GM20431 (cell line): ENCODE data around the gene ZC3HAV1.
"Not testable (repeated sequence)": the region's sequence is repeated elsewhere in the genome, so short reads cannot be mapped to it uniquely, and the experiment has no call there.

ENCODE experiments used
- in situ Hi-C: fragments of 300-500 bp; cut with MseI, MboI; formaldehyde crosslinking; loops from one replicate; pipeline ENCODE4 v1.15.0; 2020; ENCODE audit warnings: low sequenced_read_pairs; ENCODE audit not compliant: unreplicated experiment

Gene ZC3HAV1

DNA sequence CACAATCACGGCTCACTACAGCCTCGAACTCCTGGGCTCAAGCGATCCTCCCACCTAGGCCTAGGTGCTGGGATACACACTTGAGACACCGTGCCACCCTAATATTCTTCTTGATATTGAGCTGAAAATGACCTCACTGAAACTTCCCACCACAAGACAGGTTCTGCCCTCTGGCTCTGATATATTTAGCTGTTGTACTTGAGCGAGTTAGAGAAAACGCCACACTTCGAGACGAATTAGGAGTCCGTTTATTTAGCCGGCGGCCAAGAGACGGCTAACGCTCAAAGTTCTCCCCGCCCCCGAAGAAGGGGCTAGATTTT, 17.9 kb downstream of the ZC3HAV1 start:
- in situ Hi-C loops: no loop called here

DNA sequence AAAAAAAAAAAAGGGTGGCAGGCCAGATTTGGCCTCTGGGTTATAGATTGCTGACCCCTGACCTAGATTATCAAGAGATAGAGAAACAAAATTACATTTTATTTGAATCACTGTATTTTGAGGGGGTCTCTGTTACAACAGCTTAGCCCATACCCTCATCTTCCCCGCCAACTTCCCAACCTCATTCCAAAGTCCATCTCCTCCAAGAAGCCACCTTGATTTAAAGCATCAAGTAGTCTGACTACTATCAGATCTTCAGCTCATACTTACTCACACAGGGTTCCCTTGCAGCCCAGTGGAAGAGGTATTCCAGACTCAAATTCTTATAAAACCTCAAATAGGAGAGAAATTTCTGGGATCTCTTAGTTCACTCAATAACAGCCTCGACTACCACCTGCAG, 20.4 kb downstream of the ZC3HAV1 start:
- in situ Hi-C loops: no loop called here

DNA sequence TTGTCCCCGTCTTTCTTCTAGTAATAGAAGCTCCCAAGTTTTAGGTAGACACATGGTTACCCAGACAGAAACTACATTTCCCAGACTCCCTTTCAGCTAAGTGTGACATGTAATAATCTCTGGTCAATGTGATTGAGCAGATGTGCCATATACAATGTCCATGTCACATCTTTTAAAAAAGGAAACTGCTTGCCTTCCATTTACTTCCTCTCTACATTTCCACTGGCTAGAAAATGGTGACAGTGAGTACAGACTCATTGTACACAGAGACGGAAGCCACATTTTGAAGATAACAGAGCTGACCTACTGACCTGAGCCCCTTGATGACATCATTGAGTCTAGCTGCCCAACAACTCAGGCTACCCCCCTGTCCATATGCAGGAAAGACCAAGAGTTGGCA, 21.3 kb downstream of the ZC3HAV1 start:
- in situ Hi-C loops: no loop called here

- in situ Hi-C loops: no loop called here
Observed at GRCh38 chr7:139087212-139087611, 22.3 kb downstream of the ZC3HAV1 start.

DNA sequence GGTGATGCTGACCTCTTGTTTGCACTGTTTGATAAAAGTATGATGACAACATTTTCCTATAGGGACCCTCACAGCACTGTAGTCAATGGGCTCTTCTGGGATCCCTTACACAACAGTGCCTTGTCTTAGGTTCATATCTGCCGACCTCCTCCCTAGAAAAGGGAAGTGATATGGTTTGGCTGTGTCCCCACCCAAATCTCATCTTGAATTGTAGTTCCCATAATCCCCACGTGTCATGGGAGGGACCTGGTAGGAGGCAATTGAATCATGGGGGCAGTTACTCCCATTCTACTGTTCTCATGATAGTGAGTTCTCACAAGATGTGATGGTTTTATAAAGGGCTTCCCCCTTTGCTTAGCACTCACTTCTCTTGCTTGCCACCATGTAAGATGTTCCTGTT, 23.1 kb downstream of the ZC3HAV1 start:
- in situ Hi-C loops: no loop called here

GRCh38 chr7:139084709-139085108, 24.8 kb downstream of the ZC3HAV1 start:
- in situ Hi-C loops: no loop called here

GRCh38 chr7:139081584-139081983, 27.9 kb downstream of the ZC3HAV1 start:
- in situ Hi-C loops: no loop called here

GRCh38 chr7:139080905-139081304, 28.6 kb downstream of the ZC3HAV1 start:
- in situ Hi-C loops: no loop called here

GRCh38 chr7:139079861-139080260, 29.7 kb downstream of the ZC3HAV1 start:
- in situ Hi-C loops: no loop called here

- in situ Hi-C loops: no loop called here
Observed at GRCh38 chr7:139078911-139079310, 30.6 kb downstream of the ZC3HAV1 start.

- in situ Hi-C loops: no loop called here
Observed at GRCh38 chr7:139078399-139078798, 31.1 kb downstream of the ZC3HAV1 start.

DNA sequence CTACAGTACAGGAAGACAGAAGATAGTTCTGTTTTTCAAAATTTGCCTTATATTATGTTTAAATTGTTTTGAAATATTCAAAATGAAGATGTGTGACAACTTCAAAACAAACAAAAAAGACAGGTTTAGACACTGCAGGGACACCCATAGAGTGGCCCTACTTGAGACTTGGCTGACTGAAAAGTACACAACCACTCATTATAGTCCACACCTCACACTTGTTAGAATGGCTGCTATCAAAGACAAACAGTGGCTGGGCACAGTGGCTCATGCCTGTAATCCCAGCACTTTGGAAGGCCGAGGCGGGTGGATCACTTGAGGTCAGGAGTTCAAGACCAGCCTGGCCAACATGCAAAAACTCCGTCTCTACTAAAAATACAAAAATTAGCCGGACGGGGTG, 31.8 kb downstream of the ZC3HAV1 start:
- in situ Hi-C loops: not testable (repeated sequence)

DNA sequence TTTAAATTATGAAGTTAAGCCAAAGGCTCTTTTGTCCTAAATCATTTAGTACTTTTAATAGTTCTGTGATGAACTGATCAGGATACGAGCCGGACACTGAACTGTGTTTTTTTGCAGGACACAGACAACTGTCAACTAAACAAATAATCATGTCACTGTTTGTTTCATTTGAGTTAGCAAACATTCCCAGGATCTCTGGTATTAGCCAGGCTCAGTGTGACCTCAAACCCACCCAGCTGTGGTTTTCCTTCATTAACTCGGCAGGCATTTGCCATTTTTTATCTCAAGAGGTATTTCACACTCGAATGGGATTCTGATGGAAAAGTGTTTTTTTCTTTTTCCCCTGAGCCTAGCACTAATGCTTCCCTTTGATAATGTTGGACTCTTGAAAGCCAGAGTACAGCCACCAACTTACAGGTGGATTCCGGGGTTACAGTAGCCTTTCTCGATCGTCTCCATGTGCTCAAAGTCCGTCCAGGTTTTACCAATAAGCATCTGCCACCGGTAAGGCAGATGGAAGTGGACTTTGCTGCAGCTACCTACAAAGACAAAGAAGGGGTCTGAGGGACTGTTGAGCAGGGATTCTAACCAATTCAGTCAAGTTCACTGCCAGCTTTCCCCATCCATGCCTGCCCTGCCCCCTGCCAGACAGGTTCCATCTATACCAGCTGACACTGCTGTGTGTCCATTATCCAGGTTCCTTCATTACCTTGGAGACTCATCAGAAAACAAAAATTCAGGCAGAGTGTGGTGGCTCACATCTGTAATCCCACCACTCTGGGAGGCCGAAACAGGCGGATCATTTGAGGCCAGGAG, 33.4 kb downstream of the ZC3HAV1 start:
- in situ Hi-C loops: no loop called here

- in situ Hi-C loops: no loop called here
Observed at GRCh38 chr7:139075031-139075652, 34.4 kb downstream of the ZC3HAV1 start.

- in situ Hi-C loops: no loop called here
Observed at GRCh38 chr7:139072796-139073195, 36.7 kb downstream of the ZC3HAV1 start.

- in situ Hi-C loops: no loop called here
Observed at GRCh38 chr7:139071680-139072079, 37.8 kb downstream of the ZC3HAV1 start.

DNA sequence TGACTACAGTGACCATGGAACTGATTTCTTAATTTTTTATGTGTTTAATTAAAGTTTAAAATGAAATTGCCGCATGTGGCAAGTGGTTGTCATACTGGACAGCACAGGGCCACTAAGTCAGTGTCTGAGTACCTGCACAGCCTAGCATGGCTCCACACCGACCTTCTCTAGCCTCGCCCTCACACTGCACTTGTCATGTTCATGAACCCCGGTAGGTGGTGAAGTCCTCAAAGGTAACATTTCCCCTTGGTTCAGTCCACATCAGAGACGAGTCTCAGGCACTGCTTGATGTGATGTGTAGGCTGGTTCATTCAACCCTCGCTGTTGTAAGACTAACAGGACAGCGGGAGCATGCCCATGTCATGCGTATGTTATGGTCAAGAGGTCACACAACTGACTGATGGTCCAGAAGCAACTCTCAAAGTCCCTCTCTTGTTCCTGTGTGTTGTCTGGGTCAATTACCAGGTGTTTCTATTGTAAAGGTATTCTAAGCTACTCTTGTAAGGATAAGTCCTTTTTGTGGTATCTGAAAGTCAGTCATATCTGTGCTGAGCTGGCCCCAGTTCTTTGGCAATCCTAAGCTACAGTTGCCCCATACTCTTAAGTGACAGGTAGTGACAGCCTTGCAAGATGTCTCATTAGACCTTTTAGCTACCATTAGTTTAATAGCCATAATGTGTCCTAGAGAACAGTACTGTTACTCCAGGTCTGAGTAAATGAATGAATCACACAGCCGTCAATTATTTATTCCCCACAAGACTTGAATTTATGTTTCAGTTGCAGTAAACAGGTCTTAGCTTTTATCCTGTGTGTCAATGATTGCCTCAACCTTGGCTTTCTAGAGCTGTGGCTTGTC, 40.7 kb downstream of the ZC3HAV1 start:
- in situ Hi-C loops: no loop called here

DNA sequence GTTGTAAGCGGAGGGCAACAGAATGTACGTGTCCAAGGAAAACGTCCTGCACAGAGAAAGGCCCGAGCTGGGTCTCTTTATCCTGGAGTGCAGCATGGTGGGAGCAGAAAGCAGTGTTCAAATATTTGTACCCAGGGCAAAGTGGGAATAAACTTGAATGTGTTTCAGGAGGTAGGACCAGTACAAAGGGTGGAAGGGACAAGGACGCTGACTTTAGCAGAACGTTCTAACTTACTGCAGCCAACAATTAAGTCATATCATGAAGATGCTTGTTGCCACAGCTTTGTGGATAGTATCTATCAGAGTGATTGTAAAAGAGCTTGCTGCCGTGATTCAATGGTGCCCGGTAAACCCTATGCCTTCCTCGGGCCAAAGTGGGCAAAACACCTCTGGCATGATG, 43.2 kb downstream of the ZC3HAV1 start:
- in situ Hi-C loops: no loop called here

- in situ Hi-C loops: no loop called here
Observed at GRCh38 chr7:139065323-139065722, 44.2 kb downstream of the ZC3HAV1 start.

- in situ Hi-C loops: no loop called here
Observed at GRCh38 chr7:139061416-139061815, 48.1 kb downstream of the ZC3HAV1 start.

DNA sequence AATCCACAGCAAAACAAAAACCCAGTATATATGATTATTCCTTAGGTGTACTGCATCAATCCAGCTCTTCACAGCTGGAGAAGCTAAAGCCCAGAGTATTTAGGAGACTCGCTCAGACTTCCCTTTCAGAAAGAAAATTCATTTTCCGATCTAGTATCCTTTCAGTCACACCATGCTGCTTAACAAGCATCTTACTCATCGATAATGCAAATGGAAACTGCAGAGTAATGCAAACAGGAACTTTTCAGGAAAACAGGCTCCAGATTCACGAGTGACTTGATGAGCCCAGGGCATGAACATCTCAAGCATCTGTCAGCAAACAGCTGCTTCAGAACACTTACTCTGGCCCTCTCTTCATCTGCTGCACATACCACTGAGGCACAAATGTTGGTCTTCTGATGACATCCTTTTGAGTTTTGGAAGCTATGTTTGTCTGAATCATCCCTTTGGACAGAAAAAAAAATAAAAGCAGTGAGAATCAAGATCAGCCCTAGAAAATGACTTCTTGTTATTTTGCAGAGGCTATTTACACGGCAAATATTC, 48.8 kb downstream of the ZC3HAV1 start:
- in situ Hi-C loops: no loop called here
